Measurements from ENCODE around the gene GPX4. TPM values are rescaled to one million over a fixed set of nuclear protein-coding genes. Genes with fewer than 3 reads are reported as not detected.

The GPX4 gene
- polyA plus RNA-seq, 1 donor from 2014 or later: 713 TPM

DNA sequence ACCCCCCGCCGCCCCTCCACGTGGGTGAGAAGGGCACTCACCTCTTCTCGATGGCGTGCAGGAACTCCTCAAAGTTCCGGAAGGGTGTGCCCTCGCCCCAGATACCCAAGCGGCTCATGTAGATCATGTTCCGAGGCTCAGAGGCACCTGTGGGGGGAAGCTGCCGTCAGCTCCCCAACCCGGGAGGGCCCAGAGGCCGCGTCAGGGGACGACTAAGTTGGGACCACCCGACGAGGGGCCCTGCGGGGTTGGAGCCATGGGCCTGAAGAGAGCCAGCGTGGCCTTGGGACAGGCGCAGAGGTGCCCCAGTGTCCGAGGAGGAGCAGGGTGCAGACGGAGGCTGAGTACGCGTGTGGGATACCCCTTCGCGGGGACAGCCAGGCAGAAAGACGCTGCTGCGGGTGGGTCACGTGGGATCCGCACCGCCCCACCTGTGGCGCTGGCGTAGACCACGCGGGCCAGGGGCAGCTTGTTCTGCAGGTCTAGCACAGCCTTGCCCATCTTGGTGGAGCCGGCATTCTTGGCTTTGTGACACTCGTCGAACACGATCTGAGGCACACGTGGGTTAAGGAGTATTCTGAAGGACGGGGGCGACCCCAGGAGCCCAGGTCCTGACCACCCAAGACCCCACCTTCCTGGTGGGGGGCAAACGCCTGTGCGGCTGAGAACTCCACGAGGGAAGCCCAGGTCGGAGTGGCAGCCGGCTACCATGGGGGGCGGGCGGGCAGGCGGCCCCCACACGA is 15.9 kb downstream of the GPX4 start:
- no peaks in the 10 kb centered on the region for H3F3A ChIP-seq (ENCODE audit: insufficient read depth, low read length, poor library complexity, severe bottlenecking)
- H3K4me2 ChIP-seq (ENCODE audit: low read length): no peak overlapping the region
- no peaks in the 10 kb centered on the region for H4K20me1 ChIP-seq (ENCODE audit: insufficient read depth)
- no peaks in the 10 kb centered on the region for H3K79me2 ChIP-seq (replicated peaks; ENCODE audit: insufficient read depth, low read length)
- no peaks in the 10 kb centered on the region for H3K27me3 ChIP-seq (ENCODE audit: insufficient read depth, low read depth, low read length)
- no peak overlapping the region for H3K27ac ChIP-seq (ENCODE audit: low read length)
- TF ChIP-seq POLR2AphosphoS5 (IDR thresholded peaks at IDR 0.05) (no peak), EZH2 (IDR thresholded peaks at IDR 0.05; ENCODE audit: borderline replicate concordance, insufficient read depth, low read length, poor library complexity, severe bottlenecking) (no peak), TAF1 (IDR thresholded peaks at IDR 0.05; ENCODE audit: low read depth) (no peak)
- TF ChIP-seq, protein P1, sequence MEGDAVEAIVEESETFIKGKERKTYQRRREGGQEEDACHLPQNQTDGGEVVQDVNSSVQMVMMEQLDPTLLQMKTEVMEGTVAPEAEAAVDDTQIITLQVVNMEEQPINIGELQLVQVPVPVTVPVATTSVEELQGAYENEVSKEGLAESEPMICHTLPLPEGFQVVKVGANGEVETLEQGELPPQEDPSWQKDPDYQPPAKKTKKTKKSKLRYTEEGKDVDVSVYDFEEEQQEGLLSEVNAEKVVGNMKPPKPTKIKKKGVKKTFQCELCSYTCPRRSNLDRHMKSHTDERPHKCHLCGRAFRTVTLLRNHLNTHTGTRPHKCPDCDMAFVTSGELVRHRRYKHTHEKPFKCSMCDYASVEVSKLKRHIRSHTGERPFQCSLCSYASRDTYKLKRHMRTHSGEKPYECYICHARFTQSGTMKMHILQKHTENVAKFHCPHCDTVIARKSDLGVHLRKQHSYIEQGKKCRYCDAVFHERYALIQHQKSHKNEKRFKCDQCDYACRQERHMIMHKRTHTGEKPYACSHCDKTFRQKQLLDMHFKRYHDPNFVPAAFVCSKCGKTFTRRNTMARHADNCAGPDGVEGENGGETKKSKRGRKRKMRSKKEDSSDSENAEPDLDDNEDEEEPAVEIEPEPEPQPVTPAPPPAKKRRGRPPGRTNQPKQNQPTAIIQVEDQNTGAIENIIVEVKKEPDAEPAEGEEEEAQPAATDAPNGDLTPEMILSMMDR (IDR thresholded peaks at IDR 0.05; ENCODE audit: poor library complexity, severe bottlenecking): no peak
- TF ChIP-seq, protein P2, sequence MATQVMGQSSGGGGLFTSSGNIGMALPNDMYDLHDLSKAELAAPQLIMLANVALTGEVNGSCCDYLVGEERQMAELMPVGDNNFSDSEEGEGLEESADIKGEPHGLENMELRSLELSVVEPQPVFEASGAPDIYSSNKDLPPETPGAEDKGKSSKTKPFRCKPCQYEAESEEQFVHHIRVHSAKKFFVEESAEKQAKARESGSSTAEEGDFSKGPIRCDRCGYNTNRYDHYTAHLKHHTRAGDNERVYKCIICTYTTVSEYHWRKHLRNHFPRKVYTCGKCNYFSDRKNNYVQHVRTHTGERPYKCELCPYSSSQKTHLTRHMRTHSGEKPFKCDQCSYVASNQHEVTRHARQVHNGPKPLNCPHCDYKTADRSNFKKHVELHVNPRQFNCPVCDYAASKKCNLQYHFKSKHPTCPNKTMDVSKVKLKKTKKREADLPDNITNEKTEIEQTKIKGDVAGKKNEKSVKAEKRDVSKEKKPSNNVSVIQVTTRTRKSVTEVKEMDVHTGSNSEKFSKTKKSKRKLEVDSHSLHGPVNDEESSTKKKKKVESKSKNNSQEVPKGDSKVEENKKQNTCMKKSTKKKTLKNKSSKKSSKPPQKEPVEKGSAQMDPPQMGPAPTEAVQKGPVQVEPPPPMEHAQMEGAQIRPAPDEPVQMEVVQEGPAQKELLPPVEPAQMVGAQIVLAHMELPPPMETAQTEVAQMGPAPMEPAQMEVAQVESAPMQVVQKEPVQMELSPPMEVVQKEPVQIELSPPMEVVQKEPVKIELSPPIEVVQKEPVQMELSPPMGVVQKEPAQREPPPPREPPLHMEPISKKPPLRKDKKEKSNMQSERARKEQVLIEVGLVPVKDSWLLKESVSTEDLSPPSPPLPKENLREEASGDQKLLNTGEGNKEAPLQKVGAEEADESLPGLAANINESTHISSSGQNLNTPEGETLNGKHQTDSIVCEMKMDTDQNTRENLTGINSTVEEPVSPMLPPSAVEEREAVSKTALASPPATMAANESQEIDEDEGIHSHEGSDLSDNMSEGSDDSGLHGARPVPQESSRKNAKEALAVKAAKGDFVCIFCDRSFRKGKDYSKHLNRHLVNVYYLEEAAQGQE (IDR thresholded peaks at IDR 0.05; ENCODE audit: borderline replicate concordance): no peak
- no peak overlapping the region for H3K9ac ChIP-seq (ENCODE audit: low read length)
- no peaks in the 10 kb centered on the region for H3K36me3 ChIP-seq (ENCODE audit: insufficient read depth, low read length)
- H3K9me2 ChIP-seq (ENCODE audit: insufficient read depth, low read length): no peaks in the 10 kb centered on the region
- no peak overlapping the region for H2AFZ ChIP-seq (ENCODE audit: low read depth, low read length)
- no peak overlapping the region for H3K4me3 ChIP-seq (ENCODE audit: low read length)
- H3K9me3 ChIP-seq (ENCODE audit: low read length): no peaks in the 10 kb centered on the region

GRCh38 chr19:1121395-1121794 is 17.6 kb downstream of the GPX4 start:
- Histone ChIP-seq H3K9me3 (ENCODE audit: low read length) (no peaks in the 10 kb centered on the region), H3K79me2 (replicated peaks; ENCODE audit: insufficient read depth, low read length) (no peaks in the 10 kb centered on the region), H3K9me2 (ENCODE audit: insufficient read depth, low read length) (no peaks in the 10 kb centered on the region), H3F3A (ENCODE audit: insufficient read depth, low read length, poor library complexity, severe bottlenecking) (no peaks in the 10 kb centered on the region), H3K4me3 (ENCODE audit: low read length) (no peak overlapping the region), H3K27me3 (ENCODE audit: insufficient read depth, low read depth, low read length) (no peaks in the 10 kb centered on the region), H3K4me2 (ENCODE audit: low read length) (no peak overlapping the region), H2AFZ (ENCODE audit: low read depth, low read length) (no peak overlapping the region), H3K36me3 (ENCODE audit: insufficient read depth, low read length) (no peaks in the 10 kb centered on the region), H3K27ac (ENCODE audit: low read length) (no peak overlapping the region), H3K9ac (ENCODE audit: low read length) (no peak overlapping the region), H4K20me1 (ENCODE audit: insufficient read depth) (no peaks in the 10 kb centered on the region)
- no peak for TF ChIP-seq MXI1 (conservative IDR thresholded peaks at IDR 0.05; ENCODE audit: poor library complexity, severe bottlenecking)
- TF ChIP-seq EP300 (conservative IDR thresholded peaks at IDR 0.05; ENCODE audit: poor library complexity, severe bottlenecking): no peak
- TF ChIP-seq EZH2 (IDR thresholded peaks at IDR 0.05; ENCODE audit: borderline replicate concordance, insufficient read depth, low read length, poor library complexity, severe bottlenecking): no peak
- TF ChIP-seq RAD21 (conservative IDR thresholded peaks at IDR 0.05): no peak
- no peak for TF ChIP-seq TAF1 (IDR thresholded peaks at IDR 0.05; ENCODE audit: low read depth)
- TF ChIP-seq SMC3 (conservative IDR thresholded peaks at IDR 0.05; ENCODE audit: poor library complexity): no peak
- TF ChIP-seq, protein P1 (IDR thresholded peaks at IDR 0.05; ENCODE audit: poor library complexity, severe bottlenecking): no peak
- TF ChIP-seq POLR2AphosphoS5 (IDR thresholded peaks at IDR 0.05): no peak
- TF ChIP-seq, protein P2 (IDR thresholded peaks at IDR 0.05; ENCODE audit: borderline replicate concordance): no peak
